SK-N-SH (cell line): ENCODE results near the gene RAP2A. TPM values are rescaled to one million over a fixed set of nuclear protein-coding genes. Genes with fewer than 3 reads are reported as not detected.

ENCODE experiments used
- CTCF ChIA-PET: fragments of 300-600, 350-600 bp; formaldehyde crosslinking; extraction: SDS; loops from one replicate; lab custom pipeline; 2021; lab: Yijun Ruan, JAX
- POLR2A ChIA-PET: fragments of 350-600 bp; sonication (Branson Sonifier 250); formaldehyde crosslinking; extraction: SDS; loops from one replicate; lab custom pipeline; 2020; ENCODE audit warnings: antibody characterized with exemption, inconsistent platforms; lab: Yijun Ruan, JAX
- DNase-seq: peaks from one replicate; pipeline ENCODE4 v3.0.0; 2012
- H2AFZ ChIP-seq: fragments of 200-600 bp; sonication (generic); 2 replicates; pipeline ENCODE4 v1.8.1; 2016; ENCODE audit warnings: antibody characterized with exemption, mild to moderate bottlenecking, low read depth
- H3F3A ChIP-seq: fragments of 200-600 bp; sonication (generic); replicated peaks from 2 replicates; pipeline ENCODE3; 2016; ENCODE audit warnings: antibody characterized with exemption, mild to moderate bottlenecking; ENCODE audit not compliant: insufficient read depth
- H3K27ac ChIP-seq, 2 experiments: fragments of 200-500 bp in 1 of 2; fragments of 200-600 bp in 1 of 2; sonication (Bioruptor generic) in 1 of 2; sonication (generic), shearing (Covaris generic) in 1 of 2; 2 replicates each; pipeline versions ENCODE4 v1.5.1 to v1.6.1; 2014 to 2016; ENCODE audit warnings: low read depth in 2 of 2, inconsistent platforms in 1 of 2, low read length in 1 of 2, mild to moderate bottlenecking in 1 of 2, mixed read lengths in 1 of 2
- H3K27me3 ChIP-seq: fragments of 200-600 bp; sonication (generic), shearing (Covaris generic); 2 replicates; pipeline ENCODE4 v1.6.1; 2016; ENCODE audit warnings: mixed run types; ENCODE audit not compliant: insufficient read depth
- H3K36me3 ChIP-seq, 2 experiments: fragments of 200-500 bp in 1 of 2; fragments of 200-600 bp in 1 of 2; sonication (Bioruptor generic) in 1 of 2; sonication (generic) in 1 of 2; replicated peaks in 1 of 2; 2 replicates each; pipeline versions ENCODE3 to v1.5.1; 2014 to 2016; ENCODE audit warnings: low read length in 1 of 2, mild to moderate bottlenecking in 1 of 2; ENCODE audit not compliant: insufficient read depth in 2 of 2, control insufficient read depth in 1 of 2
- H3K4me1 ChIP-seq, 2 experiments: fragments of 200-500 bp in 1 of 2; fragments of 200-600 bp in 1 of 2; sonication (Bioruptor generic) in 1 of 2; sonication (generic), shearing (Covaris generic) in 1 of 2; 2 replicates each; pipeline versions ENCODE4 v1.5.1 to v1.6.1; 2014 to 2016; ENCODE audit warnings: low read depth in 1 of 2, low read length in 1 of 2, mixed run types in 1 of 2; ENCODE audit not compliant: insufficient read depth in 2 of 2, control insufficient read depth in 1 of 2
- H3K4me2 ChIP-seq: fragments of 200-600 bp; sonication (generic), shearing (Covaris generic); 2 replicates; pipeline ENCODE4 v1.6.1; 2017; ENCODE audit warnings: mixed run types
- H3K4me3 ChIP-seq, 2 experiments: fragments of 200-500 bp in 1 of 2; fragments of 200-600 bp in 1 of 2; sonication (Bioruptor generic) in 1 of 2; sonication (generic), shearing (Covaris generic) in 1 of 2; 2 replicates each; pipeline versions ENCODE4 v1.5.1 to v1.8.1; 2014 to 2016; ENCODE audit warnings: low read depth in 2 of 2, inconsistent platforms in 1 of 2, low read length in 1 of 2, mild to moderate bottlenecking in 1 of 2, mixed read lengths in 1 of 2, moderate library complexity in 1 of 2
- H3K79me2 ChIP-seq: fragments of 200-600 bp; sonication (generic); 2 replicates; pipeline ENCODE4 v1.8.1; 2017; ENCODE audit warnings: mild to moderate bottlenecking; ENCODE audit not compliant: insufficient read depth
- H3K9ac ChIP-seq: fragments of 200-600 bp; sonication (generic); 2 replicates; pipeline ENCODE4 v1.6.1; 2017; ENCODE audit warnings: mixed run types
- H3K9me2 ChIP-seq: fragments of 200-600 bp; sonication (generic); 2 replicates; pipeline ENCODE4 v1.6.1; 2017; ENCODE audit warnings: mixed run types
- H3K9me3 ChIP-seq: fragments of 200-600 bp; sonication (generic); 2 replicates; pipeline ENCODE4 v1.6.1; 2017; ENCODE audit warnings: mixed run types, mild to moderate bottlenecking, moderate library complexity
- H4K20me1 ChIP-seq: fragments of 200-600 bp; sonication (generic); 2 replicates; pipeline ENCODE4 v1.6.1; 2017; ENCODE audit warnings: mild to moderate bottlenecking, mixed run types; ENCODE audit not compliant: insufficient read depth
- CHD2 ChIP-seq: fragments of 150-350 bp; IDR thresholded peaks from 2 replicates; pipeline ENCODE4 v1.6.1; 2018; ENCODE audit warnings: low read length; ENCODE audit not compliant: partially characterized antibody
- ELF1 ChIP-seq: IDR thresholded peaks from 2 replicates; pipeline ENCODE4 v1.4.0; 2012
- EP300 ChIP-seq, 2 experiments: IDR thresholded peaks; 2 replicates each; pipeline versions ENCODE4 v1.4.0 to v1.6.1; 2012; ENCODE audit warnings: borderline replicate concordance in 1 of 2, low read depth in 1 of 2, low read length in 1 of 2
- EZH2phosphoT487 ChIP-seq: fragments of 200-600 bp; sonication (generic); IDR thresholded peaks from 2 replicates; pipeline ENCODE4 v1.6.1; 2017; ENCODE audit warnings: low read depth, mixed run types, mild to moderate bottlenecking, antibody characterized with exemption, moderate library complexity, borderline replicate concordance
- FOSL2 ChIP-seq: IDR thresholded peaks from 2 replicates; pipeline ENCODE4 v1.4.0; 2012; ENCODE audit warnings: low read depth, mild to moderate bottlenecking, moderate library complexity, borderline replicate concordance
- MAX ChIP-seq: IDR thresholded peaks from 2 replicates; pipeline ENCODE4 v1.4.0; 2012; ENCODE audit warnings: low read depth
- NFIC ChIP-seq: IDR thresholded peaks from 2 replicates; pipeline ENCODE4 v1.4.0; 2012; ENCODE audit warnings: borderline replicate concordance
- PBX3 ChIP-seq: IDR thresholded peaks from 2 replicates; pipeline ENCODE4; 2012
- POLR2AphosphoS5 ChIP-seq: IDR thresholded peaks from 2 replicates; pipeline ENCODE4 v1.6.1; 2012; ENCODE audit warnings: low read depth, low read length
- RCOR1 ChIP-seq: fragments of 150-350 bp; IDR thresholded peaks from 2 replicates; pipeline ENCODE4 v1.6.1; 2017; ENCODE audit warnings: antibody characterized with exemption, low read length
- REST ChIP-seq: IDR thresholded peaks from 2 replicates; pipeline ENCODE4 v1.6.1; 2012; ENCODE audit warnings: mild to moderate bottlenecking, low read depth, low read length, moderate library complexity
- RXRA ChIP-seq: IDR thresholded peaks from 2 replicates; pipeline ENCODE4 v1.4.0; 2012; ENCODE audit warnings: low read depth, mild to moderate bottlenecking, borderline replicate concordance
- SMC3 ChIP-seq: IDR thresholded peaks from 2 replicates; pipeline ENCODE4 v1.6.1; 2012; ENCODE audit warnings: low read depth, low read length, improper control_type of control experiment
- TAF1 ChIP-seq: IDR thresholded peaks from 2 replicates; pipeline ENCODE4 v1.6.1; 2012; ENCODE audit warnings: low read depth, mild to moderate bottlenecking, low read length, moderate library complexity, borderline replicate concordance
- TCF12 ChIP-seq: IDR thresholded peaks from 2 replicates; pipeline ENCODE4 v1.4.0; 2012
- TEAD4 ChIP-seq: IDR thresholded peaks from 2 replicates; pipeline ENCODE4 v1.4.0; 2012; ENCODE audit warnings: mild to moderate bottlenecking, borderline replicate concordance; ENCODE audit not compliant: insufficient read depth
- YY1 ChIP-seq: IDR thresholded peaks from 2 replicates; pipeline ENCODE4 v1.4.0; 2012; ENCODE audit warnings: low read depth, mild to moderate bottlenecking
- WGBS: methylation state at CpG from one replicate; pipeline ENCODE4 v1.1.6; 2017; ENCODE audit warnings: low lambda C conversion rate; 5-methylcytosine and 5-hydroxymethylcytosine counted together
- polyA plus RNA-seq, 3 experiments: library from polyadenylated mRNA; depleted of rRNA; stranded (reverse); fragments of >200 nt; gene quantifications; 2 replicates each; pipeline ENCODE4 v1.2.3, GENCODE V29; 2012
- TF ChIP-seq, protein P1 (sequence below): fragments of 150-350 bp; IDR thresholded peaks from 2 replicates; pipeline ENCODE4 v1.6.1; 2017; ENCODE audit warnings: antibody characterized with exemption, low read length, low read depth, borderline replicate concordance

Gene RAP2A
- polyA plus RNA-seq, 1 of the 3 experiments (the other 2 are of a cell fraction) = 6.5 TPM

- Histone ChIP-seq H3K27ac (no peak overlapping the region; a peak in 1 of 4 replicates), H3K4me3 (no peak overlapping the region), H3K79me2 (peaks cover 15% of the 10 kb centered on the region), H3K27me3 (no peaks in the 10 kb centered on the region), H4K20me1 (peaks cover 2% of the 10 kb centered on the region; the same call in 1 of the 2 replicates), H3K9ac (no peak overlapping the region), H3F3A (peaks cover 49% of the 10 kb centered on the region), H2AFZ (no peak overlapping the region), H3K4me1 (peaks cover 7 to 26% of the 10 kb centered on the region in 2 experiments; a peak in 3 of 4 replicates), H3K9me2 (no peaks in the 10 kb centered on the region), H3K36me3 (peaks cover 42 to 67% of the 10 kb centered on the region in 2 experiments), H3K4me2 (no peak overlapping the region), H3K9me3 (no peaks in the 10 kb centered on the region)
- ChIA-PET CTCF (interaction anchor here (2.5 kb wide), 1 partner anchor 277 kb away, joined by 8 read pairs; no protein-coding TSS in a partner anchor), POLR2A (no interaction called here)
- WGBS = 100% methylated on average over 4 of the region's 4 CpGs
- no peak for TF ChIP-seq CHD2
- TF ChIP-seq TCF12 = no peak
- no peak for TF ChIP-seq POLR2AphosphoS5
- DNase-seq = no peak
These were observed 47.0 kb upstream of the RAP2A start for GRCh38 chr13:97386801-97387484.

DNA sequence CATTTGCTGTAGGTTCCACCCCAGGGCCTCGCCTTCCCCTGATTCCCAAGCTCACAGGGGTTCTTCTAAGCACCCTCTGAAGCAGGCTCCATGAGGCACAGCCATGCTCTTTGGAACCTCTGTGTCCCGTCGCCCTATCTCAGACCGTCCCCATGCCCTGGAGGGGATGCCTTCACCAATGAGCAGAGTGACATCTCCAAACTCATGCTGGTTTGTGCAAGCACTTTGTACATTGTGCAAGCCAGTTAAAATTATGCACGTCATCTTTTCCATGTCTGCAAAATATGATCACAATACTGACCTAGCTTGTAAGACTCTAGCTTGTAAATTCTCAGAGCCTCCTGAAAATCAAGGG lies 46.5 kb upstream of the RAP2A start:
- H3K4me2 ChIP-seq = no peak overlapping the region
- H3F3A ChIP-seq = peaks cover 50% of the 10 kb centered on the region
- H2AFZ ChIP-seq = no peak overlapping the region
- H3K36me3 ChIP-seq = peaks cover 41 to 66% of the 10 kb centered on the region in 2 experiments
- TF ChIP-seq ELF1 (no peak), CHD2 (no peak), RXRA (no peak), TAF1 (no peak), EZH2phosphoT487 (no peak), SMC3 (no peak), FOSL2 (no peak), NFIC (no peak), RCOR1 (no peak), PBX3 (no peak), TEAD4 (no peak), REST (no peak), TCF12 (no peak), YY1 (no peak), POLR2AphosphoS5 (no peak), MAX (no peak), EP300 (IDR thresholded peaks at IDR 0.05; ENCODE audit: borderline replicate concordance in 1 of 2, low read depth in 1 of 2, low read length in 1 of 2) (no peak)
- TF ChIP-seq, protein P1, sequence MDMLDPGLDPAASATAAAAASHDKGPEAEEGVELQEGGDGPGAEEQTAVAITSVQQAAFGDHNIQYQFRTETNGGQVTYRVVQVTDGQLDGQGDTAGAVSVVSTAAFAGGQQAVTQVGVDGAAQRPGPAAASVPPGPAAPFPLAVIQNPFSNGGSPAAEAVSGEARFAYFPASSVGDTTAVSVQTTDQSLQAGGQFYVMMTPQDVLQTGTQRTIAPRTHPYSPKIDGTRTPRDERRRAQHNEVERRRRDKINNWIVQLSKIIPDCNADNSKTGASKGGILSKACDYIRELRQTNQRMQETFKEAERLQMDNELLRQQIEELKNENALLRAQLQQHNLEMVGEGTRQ = no peak
- WGBS = 97% methylated on average over 5 of the region's 5 CpGs
- DNase-seq = no peak
- no peak overlapping the region for H3K4me3 ChIP-seq
- H3K4me1 ChIP-seq = peaks cover 7 to 26% of the 10 kb centered on the region in 2 experiments; a peak in 3 of 4 replicates
- H3K9me2 ChIP-seq = no peaks in the 10 kb centered on the region
- no peaks in the 10 kb centered on the region for H3K27me3 ChIP-seq
- H4K20me1 ChIP-seq = peaks cover 2% of the 10 kb centered on the region; the same call in 1 of the 2 replicates
- peaks cover 15% of the 10 kb centered on the region for H3K79me2 ChIP-seq
- H3K27ac ChIP-seq = no peak overlapping the region; a peak in 1 of 4 replicates
- H3K9me3 ChIP-seq = no peaks in the 10 kb centered on the region
- ChIA-PET POLR2A (no interaction called here), CTCF (interaction anchor here (2.5 kb wide), 1 partner anchor 278 kb away, joined by 8 read pairs; no protein-coding TSS in a partner anchor)
- H3K9ac ChIP-seq = no peak overlapping the region
